Activated CD4-positive, alpha-beta T cell treated with anti-CD3 and anti-CD28 coated beads for 1 hour (primary cell): ENCODE data around the gene MIGA1.
"Not testable (repeated sequence)": the region's sequence is repeated elsewhere in the genome, so short reads cannot be mapped to it uniquely, and the experiment has no call there.

Experiments
- DNase-seq: peaks from one replicate; pipeline ENCODE4 v3.0.0-alpha.2; 2020

Gene MIGA1

DNA sequence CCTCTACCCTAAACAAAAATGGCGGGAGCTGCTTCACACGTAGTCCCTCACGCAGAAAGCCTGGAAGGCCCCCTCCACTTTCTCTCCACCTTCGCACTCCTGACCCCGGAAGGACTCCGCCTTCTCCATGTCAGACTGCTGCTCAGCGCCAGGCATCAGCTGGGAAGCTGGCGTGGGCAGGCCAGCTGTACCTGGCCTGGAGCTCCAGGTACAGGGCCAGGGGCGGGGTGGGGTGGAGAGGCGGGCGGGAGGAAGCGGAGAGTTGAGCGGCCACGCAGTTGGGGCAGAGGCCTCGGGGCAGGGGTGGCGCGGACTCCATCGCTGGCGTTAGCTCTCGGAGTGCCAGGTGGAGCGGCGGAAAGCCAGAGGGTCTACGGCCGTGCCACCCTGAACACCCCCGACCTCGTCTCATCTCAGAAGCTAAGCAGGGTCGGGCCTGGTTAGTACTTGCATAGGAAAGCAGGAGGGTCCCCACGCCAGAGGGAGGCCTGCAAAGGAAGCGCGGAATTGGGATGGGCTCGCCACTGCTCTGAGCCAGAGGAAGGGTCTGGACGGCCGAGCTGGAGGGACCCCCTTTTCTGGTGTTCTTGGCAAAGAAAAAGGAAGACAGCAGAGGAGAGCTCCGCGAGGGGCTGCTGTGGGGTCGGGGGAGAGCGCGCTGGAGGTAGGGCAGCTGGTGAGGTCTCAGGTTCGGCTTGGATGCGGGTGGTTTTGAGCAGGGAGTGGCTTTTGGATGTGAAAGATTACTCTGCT is at the start of gene MIGA1:
MIGA1 (plus strand) TSS at position 121 of the 753 bp plus-strand sequence. CDS start 3,604 bp downstream, outside the sequence.
- peak; percentile 75 for DNase-seq

- no peak for DNase-seq
These were observed 47.4 kb upstream of the MIGA1 start for GRCh38 chr1:77732090-77732489.

- DNase-seq: no peak
These were observed 40.2 kb upstream of the MIGA1 start for GRCh38 chr1:77739235-77739634.

- no peak for DNase-seq
These were observed 38.1 kb upstream of the MIGA1 start for GRCh38 chr1:77741316-77741715.

DNA sequence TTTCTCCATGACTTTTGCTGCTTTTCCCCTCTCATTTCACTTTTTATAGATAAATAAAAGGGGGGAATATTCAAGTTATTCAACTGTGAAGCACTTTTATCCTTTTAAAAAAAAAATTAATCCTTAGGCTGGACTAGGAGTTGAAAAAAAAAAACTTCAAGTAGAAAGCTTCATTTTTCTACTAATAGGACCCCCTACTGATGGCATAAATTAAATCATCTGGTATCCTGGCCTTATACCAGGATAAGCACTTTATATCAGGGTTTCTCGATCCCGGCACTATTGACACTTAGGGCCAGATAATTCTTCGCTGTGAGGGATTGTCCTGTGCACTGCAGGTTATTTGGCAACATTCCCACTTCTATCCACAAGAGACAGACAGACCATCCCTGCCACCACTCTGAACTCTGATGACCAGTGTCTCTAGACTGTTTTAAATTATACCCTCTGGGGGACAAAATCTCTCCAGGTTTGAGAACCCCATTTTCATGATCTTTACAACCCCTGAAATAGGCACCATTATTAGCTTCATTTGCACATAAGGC is 37.4 kb upstream of the MIGA1 start:
- DNase-seq: no peak

DNA sequence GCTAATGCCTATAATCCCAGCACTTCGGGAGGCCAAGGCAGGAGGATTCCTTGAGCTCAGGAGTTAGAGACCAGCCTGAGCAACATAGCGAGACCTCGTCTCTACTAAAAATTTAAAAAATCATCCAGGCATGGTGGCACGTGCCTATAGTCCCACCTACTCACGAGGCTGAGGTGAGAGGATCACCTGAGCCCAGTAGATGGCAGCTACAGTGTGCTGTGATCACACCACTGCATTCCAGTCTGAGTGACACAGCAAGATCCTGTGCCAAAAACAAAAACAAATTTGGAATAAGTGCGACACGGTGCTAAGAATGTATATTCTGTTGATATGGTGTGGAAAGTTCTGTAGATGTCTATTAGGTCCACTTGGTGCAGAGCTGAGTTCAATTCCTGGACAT is 34.9 kb upstream of the MIGA1 start:
- no peak for DNase-seq

DNA sequence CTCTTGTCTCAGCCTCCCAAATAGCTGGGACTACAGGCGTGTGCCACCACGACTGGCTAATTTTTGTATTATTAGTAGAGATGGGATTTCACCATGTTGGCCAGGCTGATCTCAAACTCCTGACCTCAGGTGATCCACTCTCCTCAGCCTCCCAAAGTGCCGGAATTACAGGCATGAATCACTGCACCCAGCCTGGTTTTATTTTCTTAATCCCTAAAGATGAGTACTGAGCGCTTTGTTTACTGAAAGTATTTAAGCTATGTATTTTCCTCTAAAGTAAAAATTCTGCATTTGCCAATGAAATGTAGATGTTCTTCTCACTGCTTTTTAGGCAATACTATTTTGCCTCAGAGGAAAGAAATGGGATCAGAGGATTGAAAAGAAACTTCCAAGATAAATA is 30.0 kb upstream of the MIGA1 start:
- not testable (repeated sequence) for DNase-seq

GRCh38 chr1:77756052-77756754 is 23.2 kb upstream of the MIGA1 start:
- DNase-seq: no peak

GRCh38 chr1:77757066-77757584 is 22.3 kb upstream of the MIGA1 start:
- no peak for DNase-seq

DNA sequence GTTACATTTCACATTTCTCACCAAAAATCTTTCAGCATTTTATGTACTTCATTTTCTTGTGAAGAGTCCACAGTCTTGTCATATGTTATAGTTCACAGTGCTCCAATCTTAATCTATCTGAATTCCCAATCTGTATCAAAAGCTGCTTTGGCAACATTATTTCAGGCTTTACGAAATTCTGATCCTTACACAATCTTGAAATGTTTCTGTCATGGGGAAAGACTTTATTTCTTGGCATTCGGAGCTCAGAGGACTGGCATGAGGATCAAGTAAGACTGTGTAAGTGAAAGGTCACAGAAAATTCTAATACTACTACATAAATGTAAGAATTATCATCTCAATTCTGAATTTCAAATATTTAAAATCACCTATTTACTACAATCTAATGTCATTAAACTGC is 21.8 kb upstream of the MIGA1 start:
- no peak for DNase-seq

GRCh38 chr1:77759071-77760028 is 20.1 kb upstream of the MIGA1 start, which contains the start of gene USP33:
Gene USP33 (minus strand): TSS chr1:77759852. CDS start chr1:77741697, 18,155 bp downstream.
- peak; percentile 82 for DNase-seq

DNA sequence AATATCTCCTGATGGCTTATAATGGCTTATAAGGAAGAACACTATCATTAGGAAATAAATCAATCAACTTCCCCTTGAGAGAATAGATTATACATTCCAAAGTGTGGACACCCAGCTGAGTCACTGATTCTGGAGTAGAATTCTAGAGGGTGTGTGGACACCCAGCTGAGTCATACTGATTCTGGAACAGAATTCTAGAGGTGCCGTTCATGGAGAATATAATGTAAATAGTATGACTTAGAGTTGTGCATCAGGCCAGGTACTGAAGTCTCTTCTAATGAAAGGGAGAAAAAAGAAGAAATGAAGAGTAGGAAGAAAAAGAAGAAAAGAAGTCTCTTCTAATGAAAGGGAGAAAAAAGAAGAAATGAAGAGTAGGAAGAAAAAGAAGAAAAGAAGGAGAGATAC is 17.4 kb upstream of the MIGA1 start:
- DNase-seq: no peak

- no peak for DNase-seq
These were observed 11.4 kb upstream of the MIGA1 start for GRCh38 chr1:77768006-77768405.

- DNase-seq: no peak
These were observed 3.3 kb upstream of the MIGA1 start for GRCh38 chr1:77776007-77776700.

GRCh38 chr1:77781683-77782082 is 2.2 kb downstream of the MIGA1 start:
- no peak for DNase-seq

DNA sequence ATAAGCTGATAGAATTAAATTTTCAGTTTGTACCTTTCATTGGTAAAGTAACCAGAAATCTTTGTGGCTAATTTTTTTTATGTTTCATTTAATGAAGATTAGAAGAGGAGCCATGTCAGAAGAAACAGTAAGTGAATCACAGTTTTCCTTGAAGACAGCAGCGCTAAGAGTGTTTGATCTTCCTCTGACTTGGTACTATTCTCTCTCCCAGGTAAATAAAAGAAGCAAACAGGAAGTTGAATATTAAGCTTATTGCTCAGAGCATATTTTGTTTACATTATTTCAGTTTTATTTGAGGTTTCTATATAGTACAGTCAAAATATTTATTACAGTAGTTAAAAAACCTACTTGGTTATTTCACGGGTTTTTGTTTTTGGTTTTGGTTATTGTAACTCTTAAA is 3.7 kb downstream of the MIGA1 start:
- DNase-seq: no peak

DNA sequence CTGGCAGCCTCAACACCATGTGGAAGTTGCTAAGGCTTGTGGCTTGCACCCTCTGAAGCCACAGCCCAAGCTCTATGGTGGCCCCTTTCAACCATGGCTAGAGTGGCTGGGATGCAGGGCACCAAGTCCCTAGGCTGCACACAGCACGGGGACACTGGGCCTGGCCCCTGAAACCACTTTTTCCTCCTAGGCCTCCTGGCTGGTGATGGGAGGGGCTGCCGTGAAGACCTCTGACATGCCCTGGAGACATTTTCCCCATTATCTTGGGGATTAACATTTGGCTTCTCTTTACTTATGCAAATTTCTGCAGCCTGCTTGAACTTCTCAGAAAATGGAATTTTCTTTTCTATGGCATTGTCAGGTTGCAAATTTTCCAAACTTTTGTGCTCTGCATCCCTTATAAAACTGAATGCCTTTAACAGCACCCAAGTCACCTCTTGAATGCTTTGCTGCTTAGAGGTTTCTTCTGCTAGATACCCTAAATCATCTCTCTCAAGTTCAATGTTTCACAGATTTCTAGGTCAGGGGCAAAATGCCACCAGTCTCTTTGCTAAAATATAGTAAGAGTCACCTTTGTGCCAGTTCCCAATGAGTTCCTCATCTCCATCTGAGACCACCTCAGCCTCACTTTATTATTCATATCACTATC is 6.8 kb downstream of the MIGA1 start:
- DNase-seq: not testable (repeated sequence)

DNA sequence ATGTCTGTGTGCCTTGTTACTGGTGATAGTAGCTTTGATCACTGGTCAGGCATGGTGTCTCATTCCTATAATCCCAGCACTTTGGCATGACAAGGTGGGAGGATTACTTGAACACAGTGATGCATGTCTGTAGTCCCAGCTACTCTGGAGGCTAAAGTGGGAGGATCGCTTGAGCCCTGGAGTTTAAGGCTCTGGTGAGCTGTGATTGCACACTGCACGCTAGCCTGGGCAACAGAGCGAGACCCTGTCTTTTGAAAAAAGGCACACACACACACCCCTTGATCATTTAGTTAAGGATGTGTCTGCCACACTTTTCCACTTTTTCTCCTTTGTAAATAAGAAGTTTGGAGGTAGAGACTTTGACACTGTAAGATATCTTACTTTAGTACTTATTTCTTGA is 15.1 kb downstream of the MIGA1 start:
- DNase-seq: no peak

DNA sequence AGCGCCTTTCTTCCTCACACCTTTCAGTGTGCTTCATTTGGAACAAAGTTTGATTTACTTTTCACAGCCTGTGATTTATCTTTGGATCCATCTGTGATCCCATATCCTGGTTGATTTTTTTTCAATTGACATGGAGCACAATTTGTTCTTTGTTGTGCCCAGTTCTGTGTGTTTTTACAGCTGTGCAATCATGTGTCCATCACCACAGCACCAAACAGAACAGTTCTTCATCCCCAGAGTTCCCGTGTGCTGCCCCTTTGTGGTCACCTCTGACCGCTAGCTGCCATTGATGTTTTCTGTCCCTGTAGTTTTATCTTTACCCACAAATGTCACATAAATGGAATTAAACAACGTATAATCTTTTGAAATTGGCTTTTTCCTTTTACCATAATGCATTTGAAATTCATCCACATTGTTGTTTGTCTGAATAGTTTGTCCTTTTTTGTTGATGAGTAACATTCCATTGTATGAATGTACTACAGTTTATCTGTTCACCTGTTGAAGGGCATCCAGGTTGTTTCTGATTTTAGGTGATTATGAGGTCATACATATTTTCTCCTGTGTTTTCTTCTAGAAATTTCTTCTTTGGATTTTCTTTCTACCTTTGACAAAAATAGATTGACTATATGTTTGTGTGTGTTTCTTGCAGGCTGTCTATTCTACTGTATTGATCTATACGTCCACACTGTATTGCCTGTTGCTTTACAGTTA is 17.4 kb downstream of the MIGA1 start:
- DNase-seq: no peak

DNA sequence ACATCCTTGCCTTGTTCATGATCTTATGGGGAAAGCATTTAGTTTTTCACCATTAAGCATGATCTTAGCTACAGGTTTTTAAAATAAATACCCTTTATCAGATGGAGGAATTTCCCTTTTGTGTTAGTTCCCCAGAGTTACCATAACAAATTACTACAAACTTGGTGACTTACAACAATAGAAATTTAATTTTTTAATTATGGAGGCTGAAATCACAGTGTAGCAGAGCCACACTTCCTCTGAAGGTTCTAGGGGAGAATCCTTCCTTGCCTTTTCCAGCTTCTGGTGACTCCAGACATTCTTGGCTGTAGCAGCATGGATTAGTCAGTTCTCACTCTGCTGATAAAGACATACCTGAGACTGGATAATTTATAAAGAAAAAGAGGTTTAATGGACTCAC is 18.5 kb downstream of the MIGA1 start:
- no peak for DNase-seq

- DNase-seq: no peak
These were observed 22.6 kb downstream of the MIGA1 start for GRCh38 chr1:77802026-77802425.
